ENCODE measurements around the gene AP1G2.
"Not testable (repeated sequence)": the region's sequence is repeated elsewhere in the genome, so short reads cannot be mapped to it uniquely, and the experiment has no call there.

The AP1G2 gene

GRCh38 chr14:23594191-23594590 lies 26.6 kb upstream of the AP1G2 start:
- DNase-seq (ENCODE audit: low read depth in 2 of 2), result not testable (repeated sequence)

- DNase-seq (ENCODE audit: low read depth in 2 of 2), result no peak
These were observed 22.6 kb upstream of the AP1G2 start for GRCh38 chr14:23590198-23590597.

- no peak for DNase-seq (ENCODE audit: low read depth in 2 of 2)
These were observed 22.0 kb upstream of the AP1G2 start for GRCh38 chr14:23589606-23590005.

GRCh38 chr14:23588884-23589598 lies 21.4 kb upstream of the AP1G2 start:
- DNase-seq (ENCODE audit: low read depth in 2 of 2), result peak; percentile 53 to 76

GRCh38 chr14:23584527-23585203 lies 17.1 kb upstream of the AP1G2 start:
- DNase-seq (ENCODE audit: low read depth in 2 of 2), result not testable (repeated sequence)

GRCh38 chr14:23583761-23584526 lies 16.4 kb upstream of the AP1G2 start:
- not testable (repeated sequence) for DNase-seq (ENCODE audit: low read depth in 2 of 2)

GRCh38 chr14:23582906-23583760 lies 15.5 kb upstream of the AP1G2 start:
- no peak for DNase-seq (ENCODE audit: low read depth in 2 of 2)

GRCh38 chr14:23580948-23581281 lies 13.3 kb upstream of the AP1G2 start:
- no peak for DNase-seq (ENCODE audit: low read depth in 2 of 2)

GRCh38 chr14:23580152-23580926 lies 12.7 kb upstream of the AP1G2 start:
- no peak for DNase-seq (ENCODE audit: low read depth in 2 of 2)

GRCh38 chr14:23579739-23580138 lies 12.1 kb upstream of the AP1G2 start:
- DNase-seq (ENCODE audit: low read depth in 2 of 2), result no peak

- DNase-seq (ENCODE audit: low read depth in 2 of 2), result no peak
These were observed 11.7 kb upstream of the AP1G2 start for GRCh38 chr14:23579311-23579630.

GRCh38 chr14:23578560-23579310 lies 11.1 kb upstream of the AP1G2 start, which contains the start of gene JPH4:
Gene JPH4, minus strand, starts transcription at chr14:23578790. Its CDS starts 1,337 bp downstream, at chr14:23577453.
- DNase-seq (ENCODE audit: low read depth in 2 of 2), result no peak

- DNase-seq (ENCODE audit: low read depth in 2 of 2), result no peak
These were observed 10.3 kb upstream of the AP1G2 start for GRCh38 chr14:23577710-23578392.

- DNase-seq (ENCODE audit: low read depth in 2 of 2), result no peak
These were observed 9.6 kb upstream of the AP1G2 start for GRCh38 chr14:23577004-23577681.

- DNase-seq (ENCODE audit: low read depth in 2 of 2), result no peak
These were observed 5.9 kb upstream of the AP1G2 start for GRCh38 chr14:23573384-23574015.

- DNase-seq (ENCODE audit: low read depth in 2 of 2), result no peak
These were observed 5.2 kb upstream of the AP1G2 start for GRCh38 chr14:23572836-23573235.

- DNase-seq (ENCODE audit: low read depth in 2 of 2), result no peak
These were observed 4.9 kb upstream of the AP1G2 start for GRCh38 chr14:23572524-23572828.

- DNase-seq (ENCODE audit: low read depth in 2 of 2), result no peak
These were observed 4.3 kb upstream of the AP1G2 start for GRCh38 chr14:23571701-23572523.

All from stimulated activated CD4-positive, alpha-beta T cell treated with anti-CD3 and anti-CD28 coated beads, Interleukin-12 subunit alpha, Interleukin-12 subunit beta, amount 100 ng/mL, for 24 hours (primary cell).